GM04503 (cell line): ENCODE results near the gene SYCP2.
"Not testable (repeated sequence)": the region's sequence is repeated elsewhere in the genome, so short reads cannot be mapped to it uniquely, and the experiment has no call there.

Experiments
- DNase-seq: peaks from one replicate; pipeline ENCODE4 v3.0.0-alpha.2; 2012; ENCODE audit warnings: low read depth

The SYCP2 gene, protein sequence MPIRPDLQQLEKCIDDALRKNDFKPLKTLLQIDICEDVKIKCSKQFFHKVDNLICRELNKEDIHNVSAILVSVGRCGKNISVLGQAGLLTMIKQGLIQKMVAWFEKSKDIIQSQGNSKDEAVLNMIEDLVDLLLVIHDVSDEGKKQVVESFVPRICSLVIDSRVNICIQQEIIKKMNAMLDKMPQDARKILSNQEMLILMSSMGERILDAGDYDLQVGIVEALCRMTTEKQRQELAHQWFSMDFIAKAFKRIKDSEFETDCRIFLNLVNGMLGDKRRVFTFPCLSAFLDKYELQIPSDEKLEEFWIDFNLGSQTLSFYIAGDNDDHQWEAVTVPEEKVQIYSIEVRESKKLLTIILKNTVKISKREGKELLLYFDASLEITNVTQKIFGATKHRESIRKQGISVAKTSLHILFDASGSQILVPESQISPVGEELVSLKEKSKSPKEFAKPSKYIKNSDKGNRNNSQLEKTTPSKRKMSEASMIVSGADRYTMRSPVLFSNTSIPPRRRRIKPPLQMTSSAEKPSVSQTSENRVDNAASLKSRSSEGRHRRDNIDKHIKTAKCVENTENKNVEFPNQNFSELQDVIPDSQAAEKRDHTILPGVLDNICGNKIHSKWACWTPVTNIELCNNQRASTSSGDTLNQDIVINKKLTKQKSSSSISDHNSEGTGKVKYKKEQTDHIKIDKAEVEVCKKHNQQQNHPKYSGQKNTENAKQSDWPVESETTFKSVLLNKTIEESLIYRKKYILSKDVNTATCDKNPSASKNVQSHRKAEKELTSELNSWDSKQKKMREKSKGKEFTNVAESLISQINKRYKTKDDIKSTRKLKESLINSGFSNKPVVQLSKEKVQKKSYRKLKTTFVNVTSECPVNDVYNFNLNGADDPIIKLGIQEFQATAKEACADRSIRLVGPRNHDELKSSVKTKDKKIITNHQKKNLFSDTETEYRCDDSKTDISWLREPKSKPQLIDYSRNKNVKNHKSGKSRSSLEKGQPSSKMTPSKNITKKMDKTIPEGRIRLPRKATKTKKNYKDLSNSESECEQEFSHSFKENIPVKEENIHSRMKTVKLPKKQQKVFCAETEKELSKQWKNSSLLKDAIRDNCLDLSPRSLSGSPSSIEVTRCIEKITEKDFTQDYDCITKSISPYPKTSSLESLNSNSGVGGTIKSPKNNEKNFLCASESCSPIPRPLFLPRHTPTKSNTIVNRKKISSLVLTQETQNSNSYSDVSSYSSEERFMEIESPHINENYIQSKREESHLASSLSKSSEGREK (N-terminal part only)

GRCh38 chr20:59933296-59933848, at the start of gene SYCP2:
Gene SYCP2 (minus strand): TSS chr20:59933637. CDS start chr20:59922413, 11,224 bp downstream.
- DNase-seq, result no peak

DNA sequence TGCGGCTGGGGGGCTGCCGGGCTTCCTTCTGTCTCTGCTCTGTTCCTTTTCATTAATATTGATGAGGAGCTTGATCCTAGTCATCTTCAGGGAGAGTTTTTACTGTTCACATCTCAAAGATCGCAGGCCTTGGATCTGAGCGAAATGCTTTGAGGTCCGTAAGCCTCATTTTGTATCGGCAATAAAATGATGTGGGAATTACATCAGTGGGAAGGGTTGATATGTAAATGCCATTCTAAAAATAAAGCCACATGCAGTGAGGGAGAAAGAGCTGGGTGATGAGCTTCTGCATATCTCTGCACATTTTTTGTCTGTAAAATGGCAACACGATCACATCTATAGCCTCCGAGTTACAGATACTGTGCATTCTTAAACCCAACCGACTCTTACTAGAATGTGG, 49.6 kb upstream of the SYCP2 start:
- no peak for DNase-seq

DNA sequence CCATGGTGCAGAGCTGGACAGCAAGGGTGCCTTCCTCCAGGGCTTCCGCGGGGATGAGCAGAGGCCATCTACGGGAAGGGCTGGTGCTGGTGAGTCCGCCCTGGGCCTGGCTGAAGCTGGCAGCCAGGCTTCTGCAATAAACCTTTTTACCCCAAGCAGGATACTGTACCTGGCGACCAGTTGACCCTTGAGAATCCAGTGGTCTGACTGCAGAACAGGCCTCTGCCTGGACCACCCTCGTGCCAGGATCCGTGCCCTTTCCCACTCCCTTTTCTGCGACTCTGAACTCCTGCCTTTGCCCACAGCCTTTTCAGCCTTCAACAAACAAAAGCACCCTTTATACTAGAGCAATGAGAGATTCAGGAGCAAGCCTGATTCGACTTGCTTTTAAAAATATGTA, 43.6 kb upstream of the SYCP2 start:
- DNase-seq, result no peak

- DNase-seq, result no peak
These were observed 42.8 kb upstream of the SYCP2 start for GRCh38 chr20:59976156-59976782.

DNA sequence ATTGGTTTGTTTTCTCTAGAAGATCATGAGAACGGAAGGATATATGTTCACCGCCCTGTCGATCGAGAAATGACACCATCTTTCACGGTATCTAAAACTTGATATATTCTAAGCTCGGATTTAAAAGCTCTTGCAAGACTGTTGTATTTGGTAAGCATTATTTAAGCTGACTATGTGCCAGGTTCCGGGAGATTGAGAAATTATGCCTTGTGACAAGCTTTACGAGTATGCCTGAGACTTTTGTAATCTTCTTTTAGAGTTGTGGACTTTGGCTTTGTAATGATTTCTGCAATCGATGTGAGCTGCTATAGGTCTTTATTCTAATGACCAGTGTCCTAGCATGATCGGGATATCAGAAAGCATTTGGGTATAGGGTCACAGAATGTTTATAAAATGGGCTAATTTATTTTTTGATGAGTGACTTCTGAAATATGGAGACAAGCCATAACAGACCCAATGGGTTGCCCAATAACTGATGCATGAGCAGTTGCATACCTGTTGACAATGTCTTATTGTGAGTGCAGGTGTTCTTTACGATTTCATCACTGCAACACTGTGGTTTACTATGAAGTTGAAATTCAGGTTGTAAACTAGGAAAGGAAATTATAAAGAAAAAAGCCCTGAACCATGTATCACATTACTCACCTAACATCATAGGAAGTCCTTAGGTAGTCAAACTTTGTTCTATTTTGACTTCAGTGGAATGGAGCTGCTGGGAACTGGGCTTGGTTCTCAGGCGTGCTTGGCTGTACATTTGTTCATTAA, 38.8 kb upstream of the SYCP2 start:
- DNase-seq, result no peak

DNA sequence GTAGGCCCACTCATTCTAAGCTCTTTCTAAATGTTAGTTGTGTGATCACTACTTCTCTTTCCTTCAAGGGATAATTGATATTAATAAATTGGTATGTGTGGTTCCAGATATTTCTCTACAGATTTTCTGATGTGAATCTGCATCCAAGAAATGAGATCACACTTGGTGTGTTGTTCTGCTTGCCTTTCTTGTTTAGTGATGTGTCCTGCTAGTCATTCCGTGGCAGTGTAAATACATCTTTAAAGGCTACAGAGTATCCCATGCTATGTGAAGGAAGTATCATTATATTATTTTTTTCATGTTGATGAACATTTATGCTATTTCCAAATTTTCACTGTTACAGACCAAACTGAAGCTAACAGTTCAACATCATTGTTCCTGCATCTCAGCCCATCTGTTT, 38.0 kb upstream of the SYCP2 start:
- no peak for DNase-seq

- DNase-seq, result no peak
These were observed 33.0 kb upstream of the SYCP2 start for GRCh38 chr20:59966428-59966827.

DNA sequence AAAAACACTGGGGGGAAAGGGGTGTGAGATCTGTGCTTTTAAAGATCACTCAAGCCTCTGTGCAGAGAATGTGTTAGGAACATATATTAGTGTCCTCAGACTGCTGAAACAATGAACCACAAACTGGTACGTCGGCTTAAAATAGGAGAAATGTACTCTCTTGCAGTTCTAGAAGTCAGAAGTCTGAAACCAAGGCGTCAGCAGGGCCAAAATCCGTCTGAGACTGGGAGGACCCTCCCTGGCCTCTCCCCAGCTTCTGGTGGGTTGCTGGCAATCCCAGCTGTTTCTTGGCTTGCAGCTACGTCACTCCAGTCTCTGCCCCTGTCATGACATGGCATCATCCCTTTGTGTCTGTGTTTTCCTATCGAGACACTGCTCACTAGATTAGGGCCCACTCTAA, 28.7 kb upstream of the SYCP2 start:
- no peak for DNase-seq

DNA sequence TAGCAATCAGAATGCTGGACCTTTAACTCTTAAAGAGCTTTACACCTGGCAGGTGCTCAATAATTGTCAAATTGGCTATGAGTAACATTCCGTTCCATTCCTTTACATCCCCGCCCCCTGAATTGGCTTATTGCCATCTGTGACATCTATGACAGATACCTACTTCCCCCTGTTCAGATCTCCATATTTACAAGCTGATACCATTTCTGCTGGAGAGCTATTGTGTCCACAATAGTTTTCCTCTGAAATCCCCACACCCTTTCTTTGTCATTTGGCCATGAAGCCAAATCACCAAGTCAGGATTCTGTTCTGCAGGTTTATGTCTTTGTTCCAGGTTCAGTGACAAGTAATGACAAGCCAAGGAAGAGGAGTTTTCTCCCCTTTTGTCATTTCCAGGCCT, 28.0 kb upstream of the SYCP2 start:
- no peak for DNase-seq

DNA sequence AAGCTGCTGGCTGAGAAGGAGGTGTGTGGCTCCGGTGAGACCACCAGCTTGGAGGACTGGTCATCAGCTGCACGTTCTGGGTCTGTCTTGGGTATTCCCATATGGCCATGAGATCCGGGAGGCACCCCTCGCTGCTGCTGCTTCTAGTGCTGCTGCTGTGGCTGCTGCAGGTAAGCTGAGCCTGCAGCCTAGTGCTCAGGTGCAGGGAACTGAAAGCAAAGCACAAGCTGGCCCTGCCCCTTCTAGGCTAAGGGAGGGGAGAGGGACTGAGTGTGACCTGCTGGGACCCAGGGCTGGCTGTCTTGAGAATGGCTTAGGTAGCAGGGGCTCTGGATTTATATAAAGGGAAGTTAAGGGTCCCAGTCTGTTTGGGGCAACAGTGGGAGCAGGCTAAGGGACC, 25.2 kb upstream of the SYCP2 start:
- DNase-seq, result no peak

GRCh38 chr20:59958123-59958522, 24.7 kb upstream of the SYCP2 start, which contains the start of gene CDH26:
Gene CDH26 (plus strand): TSS chr20:59958423. CDS start chr20:59958727, 304 bp downstream.
- DNase-seq, result no peak

DNA sequence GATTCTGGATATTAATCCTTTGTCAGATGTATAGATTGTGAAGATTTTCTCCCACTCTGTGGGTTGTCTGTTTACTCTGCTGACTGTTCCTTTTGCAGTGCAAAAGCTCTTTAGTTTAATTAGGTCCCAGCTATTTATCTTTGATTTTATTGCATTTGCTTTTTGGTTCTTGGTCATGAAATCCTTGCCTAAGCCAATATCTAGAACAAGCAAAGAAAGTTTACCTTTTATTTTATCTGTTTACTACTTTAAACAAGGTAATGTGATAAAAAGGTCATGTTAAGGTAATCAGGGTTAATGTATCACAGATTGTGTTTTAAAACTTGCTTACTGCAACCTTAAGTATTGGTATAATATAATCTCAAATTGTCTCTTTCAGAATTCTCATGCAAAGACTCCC, 24.1 kb upstream of the SYCP2 start:
- DNase-seq, result not testable (repeated sequence)

DNA sequence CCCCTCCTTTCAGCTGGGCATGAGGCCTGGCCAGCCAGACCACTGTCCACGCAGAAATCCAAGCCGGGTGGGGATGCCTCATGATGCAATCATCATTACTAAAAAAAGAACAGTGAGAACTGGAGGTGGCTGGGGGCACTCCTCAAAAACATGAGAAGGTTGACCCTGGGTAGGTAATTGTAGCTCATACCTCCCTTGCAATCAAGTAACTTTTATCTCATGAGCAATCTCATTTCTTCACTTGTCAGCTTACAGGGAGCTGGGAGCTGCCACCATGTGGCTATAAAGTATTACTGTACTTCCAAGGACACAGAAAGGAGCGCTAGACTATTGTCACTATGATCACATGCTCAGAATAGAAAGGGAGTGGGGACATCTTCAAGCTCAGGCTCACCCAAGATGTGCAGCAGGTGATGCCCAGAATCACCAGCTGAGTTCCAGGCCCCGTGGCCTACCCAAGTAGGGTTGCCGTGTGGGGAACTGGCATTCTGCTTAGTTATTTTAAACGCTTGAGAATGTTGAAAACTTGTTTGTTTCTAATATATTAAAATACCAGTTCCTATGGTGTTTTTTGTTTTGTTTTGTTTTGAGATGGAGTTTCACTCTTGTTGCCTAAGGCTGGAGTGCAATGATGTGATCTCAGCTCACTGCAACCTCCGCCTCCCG, 21.8 kb upstream of the SYCP2 start:
- no peak for DNase-seq

DNA sequence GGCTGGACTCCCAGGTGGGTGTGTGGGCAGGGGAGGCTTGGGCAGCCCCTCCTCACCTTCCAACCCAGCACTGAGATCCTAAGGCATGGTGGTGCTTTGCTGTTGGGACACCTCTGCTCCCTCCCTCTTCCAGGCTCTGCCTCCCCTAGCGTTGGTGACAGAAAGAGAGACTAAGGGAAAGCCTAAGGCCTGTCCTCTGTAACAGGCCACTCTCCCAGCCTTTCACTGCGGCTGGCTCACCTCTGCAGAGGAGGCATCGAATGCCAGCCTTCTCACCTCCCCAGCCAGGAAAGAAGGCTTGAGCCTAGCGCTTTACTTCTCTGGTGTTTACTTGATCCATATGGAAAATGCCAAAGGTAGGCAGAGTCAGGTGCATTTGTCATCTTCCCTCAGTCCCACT, 21.3 kb upstream of the SYCP2 start:
- DNase-seq, result no peak

DNA sequence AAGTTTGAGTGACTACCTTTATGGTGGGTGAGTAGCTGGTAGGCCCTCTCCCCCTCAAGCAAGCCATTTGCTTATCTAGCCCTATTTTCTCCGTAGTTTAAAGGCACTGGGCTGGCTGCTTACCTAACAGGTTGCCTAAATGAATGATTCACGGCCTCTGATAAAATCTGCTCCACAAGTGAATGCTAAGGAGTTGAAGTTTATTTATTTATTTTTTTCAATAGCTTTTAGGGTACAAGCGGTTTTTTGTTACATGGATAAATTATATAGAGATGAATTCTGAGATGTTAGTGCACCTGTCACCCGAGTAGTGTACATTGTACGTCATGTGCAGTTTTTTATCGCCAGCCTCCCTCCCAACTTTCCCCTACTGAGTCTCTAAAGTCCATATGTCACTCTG, 16.5 kb upstream of the SYCP2 start:
- no peak for DNase-seq

GRCh38 chr20:59948828-59949720, 15.6 kb upstream of the SYCP2 start:
- DNase-seq, result no peak

- DNase-seq, result no peak
These were observed 14.8 kb upstream of the SYCP2 start for GRCh38 chr20:59948212-59948611.

GRCh38 chr20:59947376-59947775, 13.9 kb upstream of the SYCP2 start:
- DNase-seq, result no peak

DNA sequence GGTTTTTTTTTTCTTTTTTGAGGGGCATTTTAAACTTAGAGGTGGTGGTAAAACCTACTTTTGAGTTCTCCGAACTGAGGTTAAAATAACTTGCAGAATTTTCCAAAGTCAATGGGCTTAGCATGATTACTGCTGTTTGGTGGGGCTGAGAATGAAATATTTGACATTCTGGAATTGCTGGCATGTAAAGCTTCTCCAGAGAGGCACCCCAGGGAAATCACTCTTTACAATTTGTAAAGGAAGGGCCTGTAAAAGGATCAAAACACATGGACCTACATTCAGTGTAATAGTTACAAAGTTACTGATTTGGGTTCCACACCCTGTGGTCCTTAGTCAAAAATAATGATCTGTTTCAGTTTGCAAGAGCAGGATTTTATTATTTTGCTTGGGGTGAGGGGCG, 12.3 kb upstream of the SYCP2 start:
- DNase-seq, result no peak
